Measurements from ENCODE around the gene MAGED4B.
"Not testable (repeated sequence)": the region's sequence is repeated elsewhere in the genome, so short reads cannot be mapped to it uniquely, and the experiment has no call there.

Gene MAGED4B

DNA sequence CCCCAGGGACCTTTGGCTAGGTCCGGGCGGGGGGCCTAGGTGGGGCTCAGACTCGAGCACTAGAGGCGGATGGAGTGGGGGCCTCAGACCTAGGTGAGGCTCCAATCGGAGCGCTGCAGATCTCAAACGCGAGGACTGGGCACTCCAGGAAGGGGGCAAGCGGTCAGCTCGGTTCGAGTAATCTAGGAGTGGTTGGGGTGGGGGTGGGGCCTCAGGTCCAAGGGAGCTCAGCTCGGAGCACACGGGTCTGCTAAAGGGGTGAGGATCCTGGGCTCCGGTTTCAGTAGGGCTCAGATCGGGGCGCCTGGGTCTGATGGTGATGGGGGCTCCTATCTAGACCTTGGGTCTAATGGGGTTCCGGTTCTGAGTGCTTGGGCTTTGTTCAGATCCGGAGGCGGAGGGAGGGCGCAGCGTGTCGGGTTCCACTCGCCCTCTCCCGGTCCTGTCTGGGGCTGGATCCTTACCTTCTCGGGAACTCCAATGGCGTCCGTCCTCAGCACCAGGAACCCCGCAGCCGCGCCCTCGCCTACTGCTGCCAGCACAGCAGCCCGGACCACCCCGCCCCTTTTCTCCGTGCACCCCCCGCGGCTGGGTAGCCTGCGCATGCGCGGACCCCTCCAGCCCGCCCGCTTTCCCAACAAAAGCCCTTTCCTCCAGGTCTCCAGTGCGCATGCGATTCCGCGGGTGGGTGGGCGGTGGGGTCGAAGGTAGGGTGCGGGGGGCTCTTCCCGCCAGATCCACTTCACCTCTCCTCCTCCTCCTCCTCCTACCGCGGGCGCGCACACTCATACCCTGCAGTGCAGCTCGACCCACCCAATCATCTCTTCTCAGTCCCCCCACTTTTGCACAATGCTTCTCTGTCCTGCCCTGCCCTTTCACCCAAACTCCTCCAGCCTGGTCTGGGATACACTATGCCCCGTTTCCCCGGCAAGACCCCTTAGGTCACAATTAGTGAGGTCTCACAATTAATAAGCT lies at the start of gene MAGED4B:
TSS of gene MAGED4B (minus strand) at position 518 of the 975 bp plus-strand sequence. CDS start 1,011 bp downstream, outside the sequence.
- not testable (repeated sequence) for DNase-seq (ENCODE audit: low read depth)

DNA sequence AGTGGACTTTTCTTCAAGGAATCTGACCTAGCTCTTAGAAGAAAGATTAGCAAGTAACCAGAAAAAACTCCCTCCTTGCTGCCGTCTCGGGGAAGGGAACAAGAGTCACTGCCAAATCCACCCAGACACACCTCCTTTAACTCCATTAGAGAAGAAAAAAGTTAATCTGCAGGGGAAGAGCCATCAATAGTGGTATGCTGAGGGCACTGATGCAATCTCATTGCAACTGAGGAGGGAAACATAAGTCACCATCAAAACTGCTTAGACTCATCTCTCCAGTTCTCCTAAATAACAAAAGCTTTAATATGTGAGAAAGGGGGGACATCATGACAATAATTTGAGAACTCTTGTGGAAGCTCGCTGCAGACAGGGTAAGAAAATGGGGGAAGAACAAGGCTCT lies 49.3 kb upstream of the MAGED4B start:
- peak; percentile 0 for DNase-seq (ENCODE audit: low read depth)

DNA sequence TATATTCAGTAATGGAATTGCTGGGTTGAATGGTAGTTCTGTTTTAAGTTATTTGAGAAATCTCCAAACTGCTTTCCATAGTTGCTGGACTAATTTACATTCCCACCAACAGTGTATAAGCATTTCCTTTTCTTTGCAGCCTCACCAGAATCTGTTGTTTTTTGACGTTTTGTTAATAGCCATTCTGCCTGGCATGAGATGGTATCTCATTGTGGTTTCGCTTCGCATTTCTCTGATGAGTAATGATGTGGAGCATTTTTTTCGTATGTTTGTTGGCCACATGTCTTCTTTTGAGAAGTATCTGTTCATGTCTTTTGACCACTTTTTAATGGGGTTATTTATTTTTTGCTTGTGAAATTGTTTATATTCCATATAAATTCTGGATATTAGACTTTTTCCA lies 13.6 kb upstream of the MAGED4B start:
- DNase-seq (ENCODE audit: low read depth), result peak; percentile 79

- DNase-seq (ENCODE audit: low read depth), result no peak
Measured at GRCh38 chrX:52078131-52078530, 9.1 kb upstream of the MAGED4B start.

DNA sequence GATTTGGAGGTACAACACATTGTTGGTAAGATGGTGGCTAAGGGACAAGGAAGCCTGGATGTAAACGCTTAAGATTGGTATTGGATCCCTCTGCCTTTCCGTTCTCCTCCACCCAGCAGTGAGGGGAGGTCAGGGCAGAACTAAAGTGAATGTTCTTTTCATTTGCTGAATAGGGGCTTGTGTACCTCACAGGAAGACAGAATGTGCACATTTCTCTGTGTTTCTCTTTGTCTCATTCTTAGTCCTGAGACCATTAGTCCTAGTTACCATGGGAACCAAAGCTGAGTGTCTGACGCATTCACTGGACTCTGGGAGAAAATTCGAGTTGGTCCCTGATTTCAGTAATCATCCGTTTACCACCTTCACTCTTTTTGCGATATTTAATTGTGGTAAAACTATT lies 26.7 kb downstream of the MAGED4B start:
- DNase-seq (ENCODE audit: low read depth), result not testable (repeated sequence)

DNA sequence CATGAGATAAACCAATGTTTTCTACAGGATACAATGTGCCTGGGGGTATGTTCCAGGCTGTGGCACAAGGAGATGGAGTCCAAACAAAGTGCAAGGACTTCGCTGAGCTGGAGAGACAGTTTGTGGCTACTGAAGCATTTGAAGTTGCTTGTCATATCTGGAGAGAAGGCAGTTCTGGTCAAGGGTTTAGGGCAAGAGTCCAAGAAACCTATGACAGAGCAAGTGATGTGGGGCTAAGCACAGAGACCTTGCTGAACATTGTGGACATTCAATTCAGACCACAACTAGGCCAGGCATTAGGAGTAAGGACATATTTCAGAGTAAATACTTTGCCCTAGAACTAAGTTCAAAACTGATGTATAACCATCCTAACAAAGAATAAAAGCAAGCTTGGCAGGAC lies 34.8 kb downstream of the MAGED4B start:
- DNase-seq (ENCODE audit: low read depth), result no peak

- DNase-seq (ENCODE audit: low read depth), result no peak
Measured at GRCh38 chrX:52031371-52031770, 37.6 kb downstream of the MAGED4B start.

DNA sequence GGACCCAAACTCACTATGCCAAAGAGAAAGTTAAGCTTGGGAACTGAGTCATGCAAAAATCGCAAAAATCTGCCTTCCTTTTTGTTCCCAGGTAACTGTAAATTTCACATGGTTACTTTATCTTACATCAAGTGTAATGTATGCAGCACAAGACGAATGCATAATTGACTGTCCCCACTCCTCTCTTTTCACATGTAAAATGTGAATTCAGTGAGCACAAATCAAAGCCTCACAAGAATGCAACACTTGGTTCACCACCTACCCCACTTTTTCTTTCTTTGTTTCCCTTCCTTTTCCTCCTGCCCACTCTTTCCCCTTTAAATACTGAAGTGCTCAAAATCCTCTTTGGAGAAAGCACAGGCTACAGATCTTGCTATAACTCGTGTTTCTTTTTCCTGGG lies 53.2 kb downstream of the MAGED4B start:
- DNase-seq (ENCODE audit: low read depth), result no peak

Data from EH (cell line).